Epidermal melanocyte (primary cell): ENCODE data around the gene FAM219B.
A peak's percentile ranks its signal among the peaks of the same experiment; 100 is the strongest.
"Not testable (repeated sequence)": the region's sequence is repeated elsewhere in the genome, so short reads cannot be mapped to it uniquely, and the experiment has no call there.

Experiments used
- DNase-seq: peaks from one replicate; pipeline ENCODE4 v3.0.0; 2011; ENCODE audit warnings: low spot score; ENCODE audit not compliant: insufficient read length

Gene FAM219B

DNA sequence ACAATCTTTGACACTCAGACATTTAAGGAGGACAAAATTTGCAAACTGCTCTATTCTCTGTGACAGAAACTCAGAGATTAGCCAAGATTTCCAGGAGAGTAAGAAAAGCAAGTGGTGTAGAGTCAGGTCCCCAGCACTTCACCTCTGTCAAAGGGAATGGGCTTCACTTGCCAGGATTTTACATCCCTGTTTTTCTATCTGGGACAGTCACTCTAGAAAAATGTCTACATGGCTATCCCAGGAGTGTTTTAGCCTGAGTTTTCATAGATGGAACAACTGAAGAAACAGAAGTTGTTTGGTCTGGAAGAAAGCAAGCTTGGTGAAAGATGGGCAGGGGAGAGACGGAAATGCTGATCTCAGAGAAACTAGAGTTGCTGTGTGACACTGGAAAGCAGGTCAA is 3.0 kb downstream of the FAM219B start:
- DNase-seq = no peak

DNA sequence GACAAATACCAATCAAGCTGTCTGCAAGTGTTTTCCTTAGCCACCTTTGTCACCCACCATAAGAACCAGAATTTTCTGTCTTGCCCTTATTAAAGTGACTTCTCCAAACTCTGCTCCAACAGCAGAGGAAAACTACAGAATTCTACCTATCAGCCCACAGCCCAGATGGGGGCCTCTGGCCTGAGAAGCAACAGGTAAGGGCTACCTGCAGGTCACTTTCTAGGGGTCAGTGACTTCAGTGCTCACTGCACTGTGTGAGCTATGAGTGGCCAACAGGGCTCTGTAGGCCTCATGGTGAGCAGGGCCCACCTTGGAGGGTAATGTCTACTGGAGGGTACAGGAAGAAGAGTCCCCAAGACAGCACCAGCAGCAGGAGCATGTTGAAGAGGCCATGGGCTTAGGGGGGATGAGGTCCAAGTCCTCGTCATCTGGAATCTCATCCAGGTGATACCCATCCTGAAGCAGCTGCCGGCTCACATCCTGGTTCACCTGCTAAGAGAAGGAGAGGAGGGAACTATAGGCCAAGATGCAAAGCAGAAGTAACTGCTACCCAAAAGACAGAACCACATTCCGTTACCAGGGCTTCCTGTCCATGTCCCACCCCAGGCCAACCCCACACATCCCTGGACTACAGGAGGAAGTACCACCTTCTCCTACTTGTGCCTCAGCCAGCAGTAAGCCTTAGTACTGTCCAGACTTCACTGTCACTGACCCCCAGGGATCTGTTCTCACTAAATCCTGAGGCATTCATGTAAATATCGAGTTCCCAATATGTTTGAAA is 4.2 kb downstream of the FAM219B start:
- DNase-seq = no peak

DNA sequence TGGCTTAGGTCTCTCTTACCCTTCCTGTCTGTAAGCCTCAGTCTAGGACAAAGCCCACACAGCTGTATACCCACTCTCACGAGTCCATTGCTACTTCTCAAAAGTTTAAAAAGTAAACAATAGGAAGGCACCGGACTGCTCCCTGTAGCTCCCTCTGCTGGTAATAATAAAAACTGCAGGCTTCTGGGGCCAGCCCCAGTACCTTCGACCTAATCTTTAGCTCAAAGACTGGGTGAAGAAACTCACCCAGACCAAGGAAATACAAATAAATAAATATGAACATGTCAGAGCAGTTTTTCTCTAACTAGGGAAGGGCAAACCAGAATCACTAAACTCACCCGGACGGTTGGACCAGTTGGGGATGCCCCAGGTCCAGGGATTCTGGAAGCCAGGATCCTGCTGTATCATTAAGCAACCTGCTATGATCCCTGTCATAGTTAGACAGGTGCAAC is 5.0 kb downstream of the FAM219B start:
- DNase-seq = peak; percentile 89

DNA sequence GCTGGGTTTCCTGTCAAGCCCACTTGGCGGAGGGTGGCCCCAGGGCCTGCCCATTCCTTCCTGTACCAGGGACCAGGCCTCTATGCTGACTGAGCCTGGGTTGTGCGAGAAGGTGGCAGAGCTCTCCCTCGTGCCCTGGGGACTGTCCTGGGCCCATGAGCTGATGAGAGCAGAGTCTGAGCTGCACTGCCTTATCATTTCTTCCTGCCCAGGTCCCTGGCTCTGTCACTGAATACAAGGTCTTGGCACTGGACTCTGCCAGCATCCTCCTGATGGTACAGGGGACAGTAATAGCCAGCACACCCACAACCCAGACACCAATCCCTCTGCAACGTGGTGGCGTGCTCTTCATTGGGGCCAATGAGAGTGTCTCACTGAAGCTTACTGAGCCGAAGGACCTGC is 9.3 kb downstream of the FAM219B start:
- DNase-seq = no peak

GRCh38 chr15:74896316-74896715 is 10.3 kb downstream of the FAM219B start:
- no peak for DNase-seq

GRCh38 chr15:74895830-74896229 is 10.8 kb downstream of the FAM219B start:
- no peak for DNase-seq

DNA sequence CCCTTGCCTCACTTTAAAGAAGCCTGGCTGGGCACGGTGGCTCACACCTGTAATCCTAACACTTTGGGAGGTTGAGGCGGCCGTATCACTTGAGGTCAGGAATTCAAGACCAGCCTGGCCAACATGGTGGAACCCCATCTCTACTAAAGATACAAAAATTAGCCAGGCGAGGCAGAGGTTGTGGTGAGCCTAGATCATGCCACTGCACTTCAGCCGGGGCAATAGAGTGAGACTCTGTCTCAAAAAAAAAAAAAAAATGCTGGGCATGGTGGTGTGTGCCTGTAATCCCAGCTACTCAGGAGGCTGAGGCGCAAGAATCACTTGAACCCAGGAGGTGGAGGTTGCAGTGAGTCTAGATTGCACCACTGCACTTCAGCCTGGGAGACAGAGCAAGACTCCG is 12.3 kb downstream of the FAM219B start:
- DNase-seq = not testable (repeated sequence)

DNA sequence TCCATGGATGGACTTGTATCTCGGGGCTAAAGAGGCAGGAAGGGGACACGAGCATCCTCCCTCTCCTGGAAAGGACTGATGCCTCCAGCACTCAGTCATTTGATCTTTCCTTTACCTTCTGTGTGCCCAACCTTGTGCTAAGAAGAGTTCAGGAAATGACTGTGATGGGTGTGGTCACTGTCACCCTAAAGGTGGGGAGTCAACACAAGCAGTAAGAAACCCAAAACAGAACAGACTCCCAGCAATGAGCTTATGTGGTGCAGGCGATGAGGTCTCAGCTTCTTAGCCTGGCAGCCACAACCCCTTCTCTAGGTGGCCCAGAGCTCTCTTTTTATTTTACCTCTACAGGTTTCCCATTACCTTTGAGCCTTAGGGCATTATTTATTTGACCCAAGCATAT is 13.0 kb downstream of the FAM219B start:
- DNase-seq = no peak

GRCh38 chr15:74892931-74893330 is 13.7 kb downstream of the FAM219B start:
- no peak for DNase-seq

DNA sequence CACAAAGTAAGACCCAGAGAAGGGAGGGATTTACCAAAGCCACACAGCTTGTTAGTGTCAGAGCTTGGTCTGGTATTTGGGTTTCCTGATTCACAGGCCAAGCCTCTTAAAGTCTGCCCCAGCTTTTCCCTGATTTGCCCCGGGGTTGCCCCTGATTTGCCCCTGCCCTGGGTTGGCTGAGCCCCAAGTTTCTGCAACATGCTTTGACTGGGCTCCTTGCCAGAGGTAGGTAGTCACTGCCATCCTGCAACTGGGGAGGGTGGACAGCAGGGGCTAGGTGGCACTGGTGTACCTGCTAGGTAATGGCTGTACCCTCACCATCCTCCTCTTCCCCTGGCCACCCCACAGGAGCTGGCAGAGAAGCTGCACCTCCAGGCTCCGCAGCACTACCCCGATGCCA is 14.3 kb downstream of the FAM219B start:
- DNase-seq = no peak

- DNase-seq = no peak
Measured at GRCh38 chr15:74891469-74891868, 15.2 kb downstream of the FAM219B start.

DNA sequence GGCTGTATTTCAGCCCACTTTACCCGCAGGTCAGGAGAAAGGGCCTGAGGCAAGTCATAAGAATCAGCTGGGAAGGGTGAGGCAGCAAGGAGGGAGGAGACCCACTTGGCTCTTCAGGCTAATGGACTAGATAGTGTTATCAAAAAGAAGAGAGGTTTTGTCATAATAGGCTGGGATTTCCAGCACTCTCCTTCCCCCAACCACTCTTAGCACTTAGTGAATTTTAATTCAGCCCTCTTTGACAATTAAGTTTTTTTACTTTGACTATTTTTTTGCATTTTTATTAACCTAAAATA is 16.0 kb downstream of the FAM219B start:
- DNase-seq = no peak

GRCh38 chr15:74889883-74890664 is 16.6 kb downstream of the FAM219B start, which contains the start of gene MPI:
MPI (plus strand) TSS chr15:74890042; CDS start chr15:74890074, 32 bp downstream.
- peak; percentile 97 for DNase-seq

- DNase-seq = no peak
Measured at GRCh38 chr15:74889390-74889882, 17.2 kb downstream of the FAM219B start.

DNA sequence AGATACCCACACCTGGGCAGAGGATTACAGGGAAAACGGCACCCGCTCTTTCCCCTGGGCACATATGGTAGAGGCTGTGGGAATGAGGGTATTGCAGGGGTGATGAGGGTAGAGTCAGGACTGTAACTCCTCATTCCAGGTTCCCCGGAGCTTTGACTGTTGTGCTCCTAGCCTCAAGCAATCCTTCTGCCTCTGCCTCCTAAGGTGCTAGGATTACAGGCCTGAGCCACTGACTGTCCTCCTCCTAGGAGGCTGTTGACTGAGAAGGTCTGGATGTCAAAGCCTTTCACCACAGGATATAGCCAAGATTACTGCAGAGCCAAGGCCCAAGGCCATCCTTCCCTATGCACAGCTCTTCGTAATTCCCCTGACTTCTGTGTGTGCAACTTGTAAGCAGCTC is 17.9 kb downstream of the FAM219B start:
- no peak for DNase-seq

- DNase-seq = not testable (repeated sequence)
Measured at GRCh38 chr15:74887537-74888193, 19.0 kb downstream of the FAM219B start.

DNA sequence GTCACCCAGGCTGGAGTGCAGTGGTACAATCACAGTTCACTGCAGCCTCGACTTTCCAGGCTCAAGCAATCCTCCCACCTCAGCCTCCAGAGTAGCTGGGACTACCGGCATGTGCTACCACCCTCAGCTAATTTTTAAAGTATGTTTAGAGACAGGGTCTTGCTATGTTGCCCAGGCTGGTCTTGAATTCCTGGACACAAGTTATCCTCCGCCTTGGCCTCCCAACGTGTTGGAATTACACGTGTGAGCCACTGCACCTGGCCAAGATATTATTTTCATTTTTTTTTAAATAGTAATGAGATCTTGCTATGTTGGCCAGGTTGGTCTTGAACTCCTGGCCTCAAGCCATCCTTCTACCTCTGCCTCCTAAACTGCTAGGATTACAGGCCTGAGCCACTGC is 21.2 kb downstream of the FAM219B start:
- DNase-seq = no peak

DNA sequence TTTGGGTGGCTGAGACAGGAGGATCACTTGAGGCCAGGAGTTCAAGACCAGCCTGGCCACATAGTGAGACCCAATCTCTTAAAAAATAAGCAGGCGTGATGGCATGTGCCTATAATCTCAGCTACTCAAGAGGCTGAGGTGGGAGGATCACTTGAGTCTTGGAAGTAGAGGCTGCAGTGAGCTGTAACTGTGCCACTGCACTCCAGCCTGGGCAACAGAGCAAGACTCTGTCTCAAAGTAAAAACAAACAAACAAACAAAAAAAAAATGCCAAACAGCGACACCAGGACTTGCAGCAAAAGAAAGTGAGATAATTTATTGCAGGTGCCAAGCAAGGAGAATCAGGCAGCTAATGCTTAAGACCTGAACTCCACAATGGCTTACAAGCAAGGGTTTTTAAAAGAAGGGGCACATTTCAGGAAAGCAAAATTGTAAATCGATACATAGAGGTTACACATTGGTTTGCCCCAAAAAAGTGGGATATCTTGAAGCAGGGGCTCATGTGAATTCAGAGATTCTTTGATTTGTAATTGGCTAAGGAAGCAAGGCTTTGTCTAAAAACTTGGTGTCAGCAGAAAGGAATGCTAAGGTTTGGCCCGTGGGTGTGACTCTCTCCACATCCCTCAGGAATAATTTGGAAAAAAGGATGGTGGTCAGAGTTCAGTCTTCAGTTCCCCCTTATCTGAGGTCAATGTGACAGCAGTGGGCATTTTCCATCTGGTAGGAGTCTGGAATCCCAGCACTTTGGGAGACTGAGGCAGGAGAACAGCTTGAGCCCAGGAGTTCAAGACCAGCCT is 22.0 kb downstream of the FAM219B start:
- DNase-seq = no peak

DNA sequence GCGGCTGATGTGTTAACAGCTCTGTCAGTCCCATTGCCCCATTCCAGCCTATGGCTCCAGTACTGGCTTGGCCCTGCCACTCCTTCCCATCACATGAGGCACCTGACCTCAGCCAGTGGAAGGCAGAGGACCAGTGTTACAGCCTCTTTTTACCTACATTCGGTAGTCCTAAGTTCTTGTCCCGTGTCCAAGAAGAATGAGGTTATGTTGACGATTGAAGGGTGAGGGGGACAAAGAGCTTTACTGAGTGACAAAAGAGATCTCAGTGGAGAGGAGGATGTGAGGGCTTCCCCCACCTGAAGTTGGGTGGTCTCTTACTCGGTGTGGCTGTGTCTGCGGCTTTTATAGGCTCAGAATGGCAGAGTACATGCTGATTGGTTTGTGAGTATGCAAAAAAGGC is 24.1 kb downstream of the FAM219B start:
- DNase-seq = no peak

- no peak for DNase-seq
Measured at GRCh38 chr15:74878273-74878672, 28.4 kb downstream of the FAM219B start.

GRCh38 chr15:74873756-74874424 is 32.8 kb downstream of the FAM219B start:
- no peak for DNase-seq
